ENCODE data around the gene CHRDL2.

CHRDL2 gene

GRCh38 chr11:74742070-74742469 is 10.8 kb upstream of the CHRDL2 start:
- Histone ChIP-seq H3K36me3 (ENCODE audit: insufficient read depth, low read length) (no peaks in the 10 kb centered on the region), H3K4me3 (no peak overlapping the region), H3K9ac (ENCODE audit: insufficient read length) (no peak overlapping the region), H3K9me3 (ENCODE audit: low read depth, low read length) (no peaks in the 10 kb centered on the region), H3K27ac (no peak overlapping the region)
- DNase-seq (ENCODE audit: low read depth, low spot score) = no peak
- TF ChIP-seq FOXP2 (optimal IDR thresholded peaks at IDR 0.05; ENCODE audit: control extremely low read depth, extremely low read length, insufficient read depth) (no peak), EZH2 (IDR thresholded peaks at IDR 0.05) (no peak)

GRCh38 chr11:74739546-74740270 is 8.5 kb upstream of the CHRDL2 start:
- Histone ChIP-seq H3K9ac (ENCODE audit: insufficient read length) (no peak overlapping the region), H3K27ac (no peak overlapping the region), H3K36me3 (ENCODE audit: insufficient read depth, low read length) (no peaks in the 10 kb centered on the region), H3K9me3 (ENCODE audit: low read depth, low read length) (no peaks in the 10 kb centered on the region), H3K4me3 (no peak overlapping the region; the same call in 1 of the 2 replicates)
- DNase-seq (ENCODE audit: low read depth, low spot score) = peak; percentile 53
- TF ChIP-seq POLR2AphosphoS5 (IDR thresholded peaks at IDR 0.05; ENCODE audit: borderline replicate concordance, low read depth, low read length) (no peak), FOXP2 (optimal IDR thresholded peaks at IDR 0.05; ENCODE audit: control extremely low read depth, extremely low read length, insufficient read depth) (no peak), EZH2 (IDR thresholded peaks at IDR 0.05) (no peak)

- TF ChIP-seq POLR2AphosphoS5 (IDR thresholded peaks at IDR 0.05; ENCODE audit: borderline replicate concordance, low read depth, low read length) = no peak
- TF ChIP-seq EZH2 (IDR thresholded peaks at IDR 0.05) = no peak
- no peak for TF ChIP-seq FOXP2 (optimal IDR thresholded peaks at IDR 0.05; ENCODE audit: control extremely low read depth, extremely low read length, insufficient read depth)
- no peak overlapping the region for H3K4me3 ChIP-seq
- no peaks in the 10 kb centered on the region for H3K9me3 ChIP-seq (ENCODE audit: low read depth, low read length)
- no peak overlapping the region for H3K9ac ChIP-seq (ENCODE audit: insufficient read length)
- no peak for DNase-seq (ENCODE audit: low read depth, low spot score)
- no peaks in the 10 kb centered on the region for H3K36me3 ChIP-seq (ENCODE audit: insufficient read depth, low read length)
- no peak overlapping the region for H3K27ac ChIP-seq
Observed at GRCh38 chr11:74736031-74736430, 4.8 kb upstream of the CHRDL2 start.

GRCh38 chr11:74735365-74735928 is 4.2 kb upstream of the CHRDL2 start:
- TF ChIP-seq POLR2AphosphoS5 (IDR thresholded peaks at IDR 0.05; ENCODE audit: borderline replicate concordance, low read depth, low read length) = no peak
- no peak for TF ChIP-seq FOXP2 (optimal IDR thresholded peaks at IDR 0.05; ENCODE audit: control extremely low read depth, extremely low read length, insufficient read depth)
- no peak for TF ChIP-seq EZH2 (IDR thresholded peaks at IDR 0.05)
- H3K27ac ChIP-seq = no peak overlapping the region
- no peak overlapping the region for H3K4me3 ChIP-seq
- H3K9ac ChIP-seq (ENCODE audit: insufficient read length) = no peak overlapping the region
- H3K9me3 ChIP-seq (ENCODE audit: low read depth, low read length) = no peaks in the 10 kb centered on the region
- no peaks in the 10 kb centered on the region for H3K36me3 ChIP-seq (ENCODE audit: insufficient read depth, low read length)
- DNase-seq (ENCODE audit: low read depth, low spot score) = no peak

- H3K36me3 ChIP-seq (ENCODE audit: insufficient read depth, low read length) = no peaks in the 10 kb centered on the region
- no peaks in the 10 kb centered on the region for H3K9me3 ChIP-seq (ENCODE audit: low read depth, low read length)
- no peak overlapping the region for H3K27ac ChIP-seq
- TF ChIP-seq FOXP2 (optimal IDR thresholded peaks at IDR 0.05; ENCODE audit: control extremely low read depth, extremely low read length, insufficient read depth) (no peak), EZH2 (IDR thresholded peaks at IDR 0.05) (no peak), POLR2AphosphoS5 (IDR thresholded peaks at IDR 0.05; ENCODE audit: borderline replicate concordance, low read depth, low read length) (no peak)
- no peak overlapping the region for H3K9ac ChIP-seq (ENCODE audit: insufficient read length)
- DNase-seq (ENCODE audit: low read depth, low spot score) = no peak
- H3K4me3 ChIP-seq = no peak overlapping the region
Observed at GRCh38 chr11:74734559-74734925, 3.3 kb upstream of the CHRDL2 start.

- Histone ChIP-seq H3K36me3 (ENCODE audit: insufficient read depth, low read length) (no peaks in the 10 kb centered on the region), H3K27ac (no peak overlapping the region), H3K9me3 (ENCODE audit: low read depth, low read length) (no peaks in the 10 kb centered on the region), H3K4me3 (no peak overlapping the region), H3K9ac (ENCODE audit: insufficient read length) (no peak overlapping the region)
- TF ChIP-seq POLR2AphosphoS5 (IDR thresholded peaks at IDR 0.05; ENCODE audit: borderline replicate concordance, low read depth, low read length) (no peak), EZH2 (IDR thresholded peaks at IDR 0.05) (no peak), FOXP2 (optimal IDR thresholded peaks at IDR 0.05; ENCODE audit: control extremely low read depth, extremely low read length, insufficient read depth) (no peak)
- DNase-seq (ENCODE audit: low read depth, low spot score) = no peak
Observed at GRCh38 chr11:74730571-74731260, 510 bp downstream of the CHRDL2 start.

GRCh38 chr11:74729397-74729796 is 1.8 kb downstream of the CHRDL2 start:
- H3K36me3 ChIP-seq (ENCODE audit: insufficient read depth, low read length) = no peaks in the 10 kb centered on the region
- no peaks in the 10 kb centered on the region for H3K9me3 ChIP-seq (ENCODE audit: low read depth, low read length)
- no peak overlapping the region for H3K4me3 ChIP-seq
- no peak overlapping the region for H3K27ac ChIP-seq
- TF ChIP-seq EZH2 (IDR thresholded peaks at IDR 0.05) (no peak), POLR2AphosphoS5 (IDR thresholded peaks at IDR 0.05; ENCODE audit: borderline replicate concordance, low read depth, low read length) (no peak), FOXP2 (optimal IDR thresholded peaks at IDR 0.05; ENCODE audit: control extremely low read depth, extremely low read length, insufficient read depth) (no peak)
- no peak for DNase-seq (ENCODE audit: low read depth, low spot score)
- no peak overlapping the region for H3K9ac ChIP-seq (ENCODE audit: insufficient read length)

GRCh38 chr11:74726547-74727182 is 4.6 kb downstream of the CHRDL2 start:
- TF ChIP-seq EZH2 (IDR thresholded peaks at IDR 0.05) = no peak
- no peak for TF ChIP-seq POLR2AphosphoS5 (IDR thresholded peaks at IDR 0.05; ENCODE audit: borderline replicate concordance, low read depth, low read length)
- no peak for TF ChIP-seq FOXP2 (optimal IDR thresholded peaks at IDR 0.05; ENCODE audit: control extremely low read depth, extremely low read length, insufficient read depth)
- Histone ChIP-seq H3K4me3 (no peak overlapping the region), H3K9ac (ENCODE audit: insufficient read length) (no peak overlapping the region), H3K27ac (no peak overlapping the region), H3K36me3 (ENCODE audit: insufficient read depth, low read length) (no peaks in the 10 kb centered on the region), H3K9me3 (ENCODE audit: low read depth, low read length) (no peaks in the 10 kb centered on the region)
- no peak for DNase-seq (ENCODE audit: low read depth, low spot score)
